Hematopoietic multipotent progenitor cell (in vitro differentiated cells): Measurements from ENCODE around the gene TBX1. TPM values are rescaled to one million over a fixed set of nuclear protein-coding genes. Genes with fewer than 3 reads are reported as not detected.

Experiments
- DNase-seq, 3 donors: peaks; one replicate each; pipeline ENCODE4 v3.0.0-alpha.2; 2011 to 2015; ENCODE audit warnings: low read depth in 2 of 3, low spot score in 2 of 3
- total RNA-seq: library from RNA; depleted of rRNA; stranded (reverse); fragments of >200 nt; gene quantifications from one replicate; pipeline ENCODE4 v1.2.3, GENCODE V29; 2012

Gene TBX1
- not detected for total RNA-seq

GRCh38 chr22:19760058-19760950, at the start of gene TBX1:
TSS of gene TBX1 (plus strand) at chr22:19760778. CDS start at chr22:19760844, 66 bp downstream.
- no peak for DNase-seq

GRCh38 chr22:19713245-19713644, 47.3 kb upstream of the TBX1 start:
- no peak for DNase-seq

GRCh38 chr22:19713650-19714311, 46.8 kb upstream of the TBX1 start:
- no peak for DNase-seq

GRCh38 chr22:19714312-19715187, 46.0 kb upstream of the TBX1 start, which contains the start of gene SEPTIN5:
TSS of gene SEPTIN5 (plus strand) at chr22:19714503. CDS start at chr22:19714589, 86 bp downstream.
- no peak for DNase-seq

GRCh38 chr22:19715188-19715930, 45.2 kb upstream of the TBX1 start:
- DNase-seq: no peak

GRCh38 chr22:19716041-19716828, 44.3 kb upstream of the TBX1 start:
- no peak for DNase-seq

- DNase-seq: no peak
Measured at GRCh38 chr22:19716829-19717105, 43.8 kb upstream of the TBX1 start.

- no peak for DNase-seq
Measured at GRCh38 chr22:19717181-19717580, 43.4 kb upstream of the TBX1 start.

- DNase-seq: peak; percentile 75 to 79 (median 78)
Measured at GRCh38 chr22:19717691-19718455, 42.7 kb upstream of the TBX1 start.

GRCh38 chr22:19718456-19719049, 42.0 kb upstream of the TBX1 start:
- DNase-seq: no peak

GRCh38 chr22:19719050-19719482, 41.5 kb upstream of the TBX1 start:
- DNase-seq: no peak

- DNase-seq: no peak
Measured at GRCh38 chr22:19719488-19720021, 41.0 kb upstream of the TBX1 start.

GRCh38 chr22:19720150-19720827, 40.3 kb upstream of the TBX1 start:
- DNase-seq: no peak

- DNase-seq: no peak
Measured at GRCh38 chr22:19720999-19721329, 39.6 kb upstream of the TBX1 start.

GRCh38 chr22:19721330-19722177, 39.0 kb upstream of the TBX1 start:
- no peak for DNase-seq

- no peak for DNase-seq
Measured at GRCh38 chr22:19722178-19722981, 38.2 kb upstream of the TBX1 start.
